A172 (cell line): ENCODE data around the gene SPDYA. TPM values are rescaled to one million over a fixed set of nuclear protein-coding genes. Genes with fewer than 3 reads are reported as not detected.
"Not testable (repeated sequence)": the region's sequence is repeated elsewhere in the genome, so short reads cannot be mapped to it uniquely, and the experiment has no call there.

Experiments used
- DNase-seq: peaks from one replicate; pipeline ENCODE4 v3.0.0-alpha.2; 2015; ENCODE audit warnings: low spot score
- total RNA-seq: library from RNA; depleted of rRNA; stranded (reverse); fragments of >200 nt; shearing (Covaris generic); gene quantifications from 2 replicates; pipeline ENCODE4 v1.2.3, GENCODE V29; 2014; rRNA removed

The SPDYA gene
- 0.10 TPM in 1 of 2 replicates, not detected in the other for total RNA-seq

- no peak for DNase-seq
These were observed at the start of gene SPDYA for GRCh38 chr2:28810384-28811285. SPDYA (plus strand) TSS chr2:28810834; CDS start chr2:28816015, 5,181 bp downstream.

GRCh38 chr2:28761420-28761819 is 49.2 kb upstream of the SPDYA start:
- no peak for DNase-seq

- no peak for DNase-seq
These were observed 45.5 kb upstream of the SPDYA start for GRCh38 chr2:28764909-28765711.

- DNase-seq = no peak
These were observed 44.6 kb upstream of the SPDYA start for GRCh38 chr2:28766070-28766469.

- DNase-seq = no peak
These were observed 43.3 kb upstream of the SPDYA start for GRCh38 chr2:28767337-28767736.

- DNase-seq = no peak
These were observed 42.2 kb upstream of the SPDYA start for GRCh38 chr2:28768422-28768821.

- no peak for DNase-seq
These were observed 41.7 kb upstream of the SPDYA start for GRCh38 chr2:28768952-28769351.

GRCh38 chr2:28772351-28772750 is 38.3 kb upstream of the SPDYA start:
- DNase-seq = no peak

- DNase-seq = no peak
These were observed 34.2 kb upstream of the SPDYA start for GRCh38 chr2:28776471-28776870.

- no peak for DNase-seq
These were observed 32.2 kb upstream of the SPDYA start for GRCh38 chr2:28778392-28778791.

GRCh38 chr2:28779001-28779400 is 31.6 kb upstream of the SPDYA start:
- DNase-seq = no peak

- DNase-seq = no peak
These were observed 30.1 kb upstream of the SPDYA start for GRCh38 chr2:28780496-28780895.

- DNase-seq = no peak
These were observed 28.2 kb upstream of the SPDYA start for GRCh38 chr2:28782423-28782822.

- not testable (repeated sequence) for DNase-seq
These were observed 26.1 kb upstream of the SPDYA start for GRCh38 chr2:28784570-28784969.

- DNase-seq = no peak
These were observed 14.0 kb upstream of the SPDYA start for GRCh38 chr2:28796620-28797019.

- peak; percentile 22 for DNase-seq
These were observed 8.9 kb upstream of the SPDYA start for GRCh38 chr2:28801726-28802125.

GRCh38 chr2:28802975-28803429 is 7.6 kb upstream of the SPDYA start:
- DNase-seq = no peak

- DNase-seq = no peak
These were observed 707 bp upstream of the SPDYA start for GRCh38 chr2:28809927-28810326.

- DNase-seq = no peak
These were observed 7.4 kb downstream of the SPDYA start for GRCh38 chr2:28818053-28818452.

GRCh38 chr2:28821295-28821958 is 10.8 kb downstream of the SPDYA start:
- peak; percentile 73 for DNase-seq

GRCh38 chr2:28822036-28822435 is 11.4 kb downstream of the SPDYA start:
- no peak for DNase-seq

- DNase-seq = no peak
These were observed 13.6 kb downstream of the SPDYA start for GRCh38 chr2:28824207-28824606.
